ENCODE measurements around the gene PRKACA. TPM values are rescaled to one million over a fixed set of nuclear protein-coding genes. Genes with fewer than 3 reads are reported as not detected.
A peak's percentile ranks its signal among the peaks of the same experiment; 100 is the strongest.

Gene PRKACA
- total RNA-seq, 1 donor from 2014 or later: 88.1 TPM

- Mint-ChIP-seq H3K4me1 (ENCODE audit: unreplicated experiment) (peaks cover 28% of the 10 kb centered on the region), H3K4me3 (peak overlapping the region; percentile 97), H3K27ac (peak overlapping the region; percentile 81), H3K27me3 (no peaks in the 10 kb centered on the region), H3K36me3 (no peaks in the 10 kb centered on the region), H3K9me3 (no peaks in the 10 kb centered on the region)
- DNase-seq (ENCODE audit: extremely low spot score, unreplicated experiment): no peak
- TF ChIP-seq CTCF (conservative IDR thresholded peaks at IDR 0.05): no peak
Measured at GRCh38 chr19:14116918-14117578, 514 bp downstream of the PRKACA start.

- H3K27ac Mint-ChIP-seq: peak overlapping the region; percentile 81
- no peaks in the 10 kb centered on the region for H3K36me3 Mint-ChIP-seq
Measured at GRCh38 chr19:14116525-14116917, 1.0 kb downstream of the PRKACA start.

GRCh38 chr19:14115756-14116155 lies 1.8 kb downstream of the PRKACA start:
- Mint-ChIP-seq H3K4me1 (ENCODE audit: unreplicated experiment) (peaks cover 28% of the 10 kb centered on the region), H3K9me3 (no peaks in the 10 kb centered on the region), H3K27me3 (no peaks in the 10 kb centered on the region), H3K27ac (peak overlapping the region; percentile 18), H3K36me3 (no peaks in the 10 kb centered on the region), H3K4me3 (peak overlapping the region; percentile 97)
- no peak for DNase-seq (ENCODE audit: extremely low spot score, unreplicated experiment)
- no peak for TF ChIP-seq CTCF (conservative IDR thresholded peaks at IDR 0.05)

More at GRCh38 chr19:14116525-14116917, 1.0 kb downstream of the PRKACA start:
- no peak for DNase-seq (ENCODE audit: extremely low spot score, unreplicated experiment)
- H3K9me3 Mint-ChIP-seq: no peaks in the 10 kb centered on the region
- no peaks in the 10 kb centered on the region for H3K27me3 Mint-ChIP-seq
- H3K4me3 Mint-ChIP-seq: peak overlapping the region; percentile 97
- no peak for TF ChIP-seq CTCF (conservative IDR thresholded peaks at IDR 0.05)
- H3K4me1 Mint-ChIP-seq (ENCODE audit: unreplicated experiment): peaks cover 28% of the 10 kb centered on the region

GRCh38 chr19:14114854-14115253 lies 2.7 kb downstream of the PRKACA start:
- Mint-ChIP-seq H3K9me3 (no peaks in the 10 kb centered on the region), H3K27me3 (no peaks in the 10 kb centered on the region), H3K36me3 (no peaks in the 10 kb centered on the region), H3K4me1 (ENCODE audit: unreplicated experiment) (peaks cover 28% of the 10 kb centered on the region), H3K4me3 (no peak overlapping the region), H3K27ac (no peak overlapping the region)
- no peak for DNase-seq (ENCODE audit: extremely low spot score, unreplicated experiment)
- peak; percentile 62 for TF ChIP-seq CTCF (conservative IDR thresholded peaks at IDR 0.05)

- no peak overlapping the region for H3K27ac Mint-ChIP-seq
- peaks cover 28% of the 10 kb centered on the region for H3K4me1 Mint-ChIP-seq (ENCODE audit: unreplicated experiment)
- DNase-seq (ENCODE audit: extremely low spot score, unreplicated experiment): no peak
- no peaks in the 10 kb centered on the region for H3K36me3 Mint-ChIP-seq
- H3K9me3 Mint-ChIP-seq: no peaks in the 10 kb centered on the region
- no peak overlapping the region for H3K4me3 Mint-ChIP-seq
- no peaks in the 10 kb centered on the region for H3K27me3 Mint-ChIP-seq
- TF ChIP-seq CTCF (conservative IDR thresholded peaks at IDR 0.05): no peak
Measured at GRCh38 chr19:14114439-14114838, 3.1 kb downstream of the PRKACA start.
